Keratinocyte (primary cell): ENCODE measurements around the gene AADACL2.

ENCODE experiments used
- EZH2 ChIP-seq: IDR thresholded peaks from one replicate; pipeline ENCODE4 v1.6.1; 2012; ENCODE audit warnings: inconsistent platforms, mild to moderate bottlenecking, low read length, moderate library complexity
- TF ChIP-seq, protein P1 (sequence below), 3 experiments: IDR thresholded peaks in 1 of 3; conservative IDR thresholded peaks in 1 of 3; optimal IDR thresholded peaks in 1 of 3; 2 replicates in 2 of 3; 3 replicates in 1 of 3; pipeline versions ENCODE3 to v1.5.1; 2011; ENCODE audit warnings: low read length in 3 of 3, mild to moderate bottlenecking in 3 of 3, moderate library complexity in 2 of 3, control low read depth in 1 of 3, inconsistent platforms in 1 of 3; ENCODE audit not compliant: insufficient read depth in 2 of 3; ENCODE audit errors: extremely low read depth in 1 of 3

DNA sequence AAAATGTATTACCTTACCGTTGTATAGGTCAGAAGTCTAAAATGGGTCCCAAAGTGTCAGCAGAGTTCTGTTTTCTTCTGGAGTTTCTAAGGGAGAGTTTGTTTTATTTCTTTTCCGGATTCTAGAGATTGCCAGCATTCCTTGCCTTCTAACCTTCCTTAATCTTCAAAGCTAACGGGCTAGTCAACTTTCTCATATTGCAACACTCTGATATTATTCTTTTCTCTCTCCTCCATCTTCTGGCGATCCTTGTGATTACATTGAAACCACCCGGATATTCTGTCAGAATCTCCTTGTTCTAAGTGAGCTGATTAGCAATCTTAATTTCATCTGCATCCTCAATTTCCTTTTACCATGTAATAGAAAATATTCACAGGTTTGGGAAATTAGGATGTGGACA, 36.2 kb upstream of the AADACL2 start:
- TF ChIP-seq, protein P1, sequence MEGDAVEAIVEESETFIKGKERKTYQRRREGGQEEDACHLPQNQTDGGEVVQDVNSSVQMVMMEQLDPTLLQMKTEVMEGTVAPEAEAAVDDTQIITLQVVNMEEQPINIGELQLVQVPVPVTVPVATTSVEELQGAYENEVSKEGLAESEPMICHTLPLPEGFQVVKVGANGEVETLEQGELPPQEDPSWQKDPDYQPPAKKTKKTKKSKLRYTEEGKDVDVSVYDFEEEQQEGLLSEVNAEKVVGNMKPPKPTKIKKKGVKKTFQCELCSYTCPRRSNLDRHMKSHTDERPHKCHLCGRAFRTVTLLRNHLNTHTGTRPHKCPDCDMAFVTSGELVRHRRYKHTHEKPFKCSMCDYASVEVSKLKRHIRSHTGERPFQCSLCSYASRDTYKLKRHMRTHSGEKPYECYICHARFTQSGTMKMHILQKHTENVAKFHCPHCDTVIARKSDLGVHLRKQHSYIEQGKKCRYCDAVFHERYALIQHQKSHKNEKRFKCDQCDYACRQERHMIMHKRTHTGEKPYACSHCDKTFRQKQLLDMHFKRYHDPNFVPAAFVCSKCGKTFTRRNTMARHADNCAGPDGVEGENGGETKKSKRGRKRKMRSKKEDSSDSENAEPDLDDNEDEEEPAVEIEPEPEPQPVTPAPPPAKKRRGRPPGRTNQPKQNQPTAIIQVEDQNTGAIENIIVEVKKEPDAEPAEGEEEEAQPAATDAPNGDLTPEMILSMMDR (optimal IDR thresholded peaks at IDR 0.05 in 1 of 3, IDR thresholded peaks at IDR 0.05 in 1 of 3, conservative IDR thresholded peaks at IDR 0.05 in 1 of 3; ENCODE audit: extremely low read depth in 1 of 3, insufficient read depth in 2 of 3, low read length in 3 of 3), result no peak
- TF ChIP-seq EZH2, result no peak
